ENCODE results near the gene KATNB1.
"Not testable (repeated sequence)": the region's sequence is repeated elsewhere in the genome, so short reads cannot be mapped to it uniquely, and the experiment has no call there.

Gene KATNB1

DNA sequence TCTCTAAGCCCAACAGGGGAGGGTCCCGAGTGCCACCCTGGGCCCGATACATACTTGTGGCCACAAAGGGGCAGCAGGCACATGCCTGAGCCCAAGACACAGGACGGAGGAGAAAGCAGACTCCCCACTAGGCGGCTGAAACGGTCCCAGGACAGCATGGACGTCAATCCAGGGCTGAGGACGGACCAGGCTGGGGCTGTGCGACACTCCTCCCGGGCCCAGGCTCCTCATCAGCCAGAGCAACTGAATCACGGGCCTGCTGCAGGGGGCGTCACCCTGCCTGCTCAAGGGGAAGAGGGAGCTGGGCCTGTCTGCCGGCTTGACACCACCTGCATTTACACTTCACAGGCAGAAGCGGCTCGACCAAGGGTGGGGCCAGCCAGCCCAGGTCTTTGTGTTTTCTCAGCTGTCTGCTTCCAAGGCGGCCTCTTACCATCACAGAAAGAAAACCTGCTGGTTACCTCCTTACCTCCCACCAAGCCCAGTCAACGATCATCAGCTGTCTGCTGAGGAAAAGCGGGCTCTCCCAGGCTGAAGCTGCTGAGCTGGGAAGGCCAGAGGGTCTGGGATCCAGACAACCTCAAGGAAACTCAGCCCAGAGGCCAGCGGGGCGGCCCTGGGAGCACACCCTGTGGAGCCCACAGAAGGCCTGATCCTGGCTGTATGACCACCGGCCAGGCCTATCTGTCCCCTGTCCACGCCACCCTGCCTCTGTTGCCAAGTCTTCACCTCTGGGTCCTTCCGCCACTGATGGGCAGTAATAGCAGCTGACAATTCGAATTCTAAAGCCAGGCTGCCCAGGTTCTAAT, 40.3 kb downstream of the KATNB1 start:
- DNase-seq = no peak

DNA sequence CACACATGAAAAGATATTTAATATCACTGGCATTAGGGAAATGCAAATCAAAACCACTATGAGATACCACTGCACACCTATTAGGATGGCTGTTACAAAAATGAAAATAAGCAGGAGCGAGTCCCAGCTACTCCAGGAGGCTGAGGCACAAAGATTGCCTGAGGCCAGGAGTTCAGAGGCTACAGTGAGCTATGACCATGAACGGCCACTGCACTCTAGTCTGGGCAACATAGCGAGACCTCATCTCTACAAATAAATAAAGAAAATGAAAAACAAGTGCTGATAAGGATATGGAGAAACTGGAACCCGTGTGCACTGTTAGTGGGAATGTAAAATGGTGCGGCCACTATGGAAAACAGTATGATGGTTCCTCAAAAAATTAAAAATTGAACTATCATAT, 43.1 kb downstream of the KATNB1 start:
- DNase-seq = no peak

DNA sequence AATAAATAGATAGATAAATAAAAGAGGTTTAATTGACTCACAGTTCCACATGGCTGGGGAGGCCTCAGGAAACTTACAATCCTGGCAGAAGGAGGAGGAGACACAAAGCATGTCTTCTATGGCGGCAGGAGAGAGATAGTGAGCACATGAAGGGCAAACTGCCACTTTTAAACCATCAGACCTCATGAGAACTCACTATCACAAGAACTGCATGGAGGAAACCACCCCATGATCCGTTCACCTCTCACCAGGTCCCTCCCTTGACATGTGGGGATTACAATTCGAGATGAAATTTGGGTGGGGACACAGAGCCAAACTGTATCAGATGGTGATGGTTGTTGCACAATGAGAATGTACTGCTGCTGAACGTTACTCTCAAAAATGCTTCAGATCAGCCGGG, 44.3 kb downstream of the KATNB1 start:
- not testable (repeated sequence) for DNase-seq

DNA sequence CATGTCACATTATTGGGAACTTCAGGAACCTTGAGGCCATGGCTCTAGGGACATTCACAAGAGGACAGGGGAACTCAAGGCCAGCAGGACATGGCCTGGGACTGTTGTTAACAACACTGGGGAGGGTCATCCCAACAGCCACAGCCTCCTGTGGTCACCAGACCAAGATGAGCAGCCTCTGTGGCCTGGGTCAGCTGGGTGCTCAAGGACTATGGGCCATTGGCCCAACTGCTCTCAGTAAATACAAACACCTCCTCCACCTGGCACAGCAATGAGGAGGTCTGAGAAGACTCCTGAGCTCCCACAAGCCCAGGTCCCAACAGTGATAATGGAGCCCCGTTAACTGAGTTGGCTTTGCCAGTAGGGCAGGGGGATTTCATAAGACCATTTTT, 45.8 kb downstream of the KATNB1 start:
- no peak for DNase-seq

DNA sequence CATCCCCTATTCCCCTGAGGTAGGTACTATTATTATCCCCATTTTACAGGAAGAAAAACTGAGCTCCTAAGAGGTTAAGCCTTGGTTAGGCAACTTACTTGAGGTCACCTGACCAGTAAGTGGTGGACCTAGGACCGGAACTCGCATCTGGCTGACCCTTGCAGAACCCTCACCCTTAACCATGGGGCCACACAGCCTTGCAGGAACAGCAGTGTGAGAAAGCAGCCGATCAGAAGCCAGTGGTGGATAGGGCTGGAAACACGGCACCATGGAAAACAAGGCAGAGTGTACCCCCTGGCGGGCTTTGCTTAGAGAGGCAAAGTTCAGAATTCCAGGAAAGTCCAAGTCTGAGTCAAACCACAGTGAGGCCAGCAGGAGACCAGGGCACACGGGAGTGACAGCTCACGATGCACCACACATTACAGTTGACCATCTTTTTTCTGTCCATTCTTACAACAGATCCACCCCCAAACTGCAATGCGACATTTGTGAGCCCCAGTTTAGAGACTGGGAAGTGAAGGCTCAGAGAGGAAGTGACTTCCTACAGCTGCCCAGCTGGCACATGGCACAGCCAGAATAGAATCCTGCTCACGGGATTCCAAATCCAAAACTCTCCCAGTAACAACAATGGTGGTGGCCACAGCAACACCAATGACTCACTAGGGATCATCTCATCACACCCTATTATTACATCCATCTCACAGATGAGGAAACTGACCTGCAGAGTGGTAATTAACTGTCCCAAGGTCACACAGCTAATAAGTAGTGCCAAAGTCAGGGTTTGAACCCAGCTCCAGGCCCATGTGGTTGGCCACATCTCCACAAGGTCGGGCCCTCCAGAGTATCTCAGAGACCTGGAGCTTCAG, 46.4 kb downstream of the KATNB1 start:
- no peak for DNase-seq

DNA sequence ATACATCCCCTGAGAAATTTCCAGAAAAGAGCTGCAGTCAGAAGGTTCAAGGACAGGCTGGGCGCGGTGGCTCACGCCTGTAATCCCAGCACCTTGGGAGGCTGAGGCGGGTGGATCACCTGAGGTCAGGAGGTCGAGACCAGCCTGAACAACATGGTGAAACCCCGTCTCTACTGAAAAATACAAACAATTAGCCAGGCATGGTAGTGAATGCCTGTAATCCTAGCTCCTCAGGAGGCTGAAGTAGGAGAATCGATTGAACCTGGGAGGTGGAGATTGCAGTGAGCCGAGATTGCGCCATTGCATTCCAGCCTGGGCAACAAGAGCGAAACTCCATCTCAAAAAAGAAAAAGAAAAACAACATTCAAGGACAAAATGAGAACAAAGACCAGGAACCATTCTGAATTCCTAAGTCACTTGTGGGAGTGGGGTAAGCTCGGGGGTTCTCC, 47.1 kb downstream of the KATNB1 start:
- not testable (repeated sequence) for DNase-seq

DNA sequence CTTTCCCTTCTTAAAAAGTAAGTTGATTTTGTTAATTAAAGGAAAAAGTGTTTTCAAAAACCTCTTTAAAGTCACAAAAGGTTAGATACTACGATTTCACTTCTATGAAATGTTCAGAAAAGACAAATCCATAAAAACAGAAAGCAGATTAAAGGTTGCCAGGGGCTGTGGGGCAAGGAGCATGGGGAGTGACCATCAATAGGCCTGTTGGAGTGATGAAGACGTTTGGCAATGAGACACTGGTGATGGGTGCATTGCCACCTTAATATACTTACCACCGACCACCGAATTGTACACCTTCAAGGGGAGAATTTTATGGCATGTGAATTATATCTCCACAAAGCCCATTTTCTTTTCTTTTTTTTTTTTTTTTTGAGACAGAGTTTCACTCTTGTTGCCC, 47.5 kb downstream of the KATNB1 start:
- DNase-seq = no peak

DNA sequence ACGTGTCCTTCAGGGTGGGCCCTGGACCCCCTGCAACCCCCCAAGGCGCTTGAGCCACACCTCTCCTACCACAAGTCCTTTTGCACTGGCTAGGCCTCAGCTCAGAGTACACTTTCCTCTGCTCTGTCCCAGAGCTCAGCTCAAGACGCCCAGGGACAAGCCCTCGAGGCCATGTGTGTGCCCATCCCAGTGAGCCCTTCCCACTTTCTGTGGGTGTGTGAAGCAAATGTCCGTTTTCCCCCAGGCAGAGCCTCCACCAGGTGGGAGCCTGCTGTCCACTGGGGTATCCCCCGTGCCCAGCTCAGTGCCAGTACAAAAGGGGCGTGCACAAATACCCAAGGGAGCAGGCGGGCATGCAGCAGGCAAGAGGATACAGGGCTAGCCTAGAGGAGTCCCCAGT, 48.3 kb downstream of the KATNB1 start:
- no peak for DNase-seq

DNA sequence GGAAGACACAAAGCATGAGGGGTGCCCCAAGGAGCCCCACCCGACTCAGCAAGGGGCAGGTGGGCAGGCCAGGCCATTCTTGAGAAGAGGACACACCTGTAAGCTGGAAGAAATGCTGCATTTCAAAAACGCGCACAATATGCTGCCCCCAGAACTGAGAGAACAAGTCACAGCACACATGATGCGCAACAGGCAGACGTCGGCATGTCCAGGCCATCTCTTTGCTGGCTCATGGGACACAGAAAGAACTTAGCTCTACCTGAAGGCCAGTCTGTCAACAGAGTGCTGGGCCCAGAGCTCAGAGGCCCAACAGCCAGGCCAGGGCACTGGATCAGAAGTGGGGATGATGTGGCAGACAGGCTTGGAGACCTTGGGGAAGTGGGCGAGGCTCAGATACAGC, 48.8 kb downstream of the KATNB1 start:
- no peak for DNase-seq

DNA sequence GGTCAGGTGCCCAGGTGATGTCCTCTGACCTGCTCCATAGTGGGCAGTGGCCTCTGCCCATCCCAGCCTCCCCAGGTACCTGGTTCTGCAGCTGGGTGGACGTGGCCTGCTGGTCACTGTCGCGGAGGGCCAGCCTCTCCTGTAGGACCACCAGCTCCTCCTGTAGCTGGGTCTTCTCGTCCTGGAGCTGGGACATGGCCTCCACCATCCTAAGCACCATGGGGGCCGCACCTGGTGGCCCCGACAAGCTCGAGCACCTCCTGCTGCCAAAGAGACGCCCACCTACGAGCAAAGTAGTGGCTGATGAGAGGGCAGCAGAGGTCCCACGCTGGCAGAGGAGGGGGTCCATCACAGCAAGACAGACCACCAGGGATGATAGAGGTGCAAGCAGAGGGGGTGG, 49.8 kb downstream of the KATNB1 start:
- DNase-seq = no peak

DNA sequence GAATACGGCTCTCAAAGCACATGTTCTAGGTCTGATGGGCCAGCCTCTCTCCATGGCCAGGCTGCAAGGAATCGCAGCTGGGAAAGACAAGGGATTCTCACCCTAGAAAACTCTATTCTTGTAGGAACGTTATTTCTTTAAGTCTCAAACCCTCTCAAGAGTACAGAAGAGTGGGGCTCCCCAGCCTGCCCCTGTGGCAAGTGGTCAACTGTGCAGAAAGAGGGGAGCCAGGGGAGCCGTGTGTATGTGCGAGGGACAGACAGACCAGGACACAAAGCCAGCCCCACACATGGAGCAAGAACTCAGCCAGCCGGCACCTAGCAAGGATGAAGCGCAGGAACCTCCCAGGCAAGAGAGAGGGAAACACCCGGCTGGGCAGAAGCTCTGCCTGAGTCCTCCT, 50.4 kb downstream of the KATNB1 start:
- no peak for DNase-seq

DNA sequence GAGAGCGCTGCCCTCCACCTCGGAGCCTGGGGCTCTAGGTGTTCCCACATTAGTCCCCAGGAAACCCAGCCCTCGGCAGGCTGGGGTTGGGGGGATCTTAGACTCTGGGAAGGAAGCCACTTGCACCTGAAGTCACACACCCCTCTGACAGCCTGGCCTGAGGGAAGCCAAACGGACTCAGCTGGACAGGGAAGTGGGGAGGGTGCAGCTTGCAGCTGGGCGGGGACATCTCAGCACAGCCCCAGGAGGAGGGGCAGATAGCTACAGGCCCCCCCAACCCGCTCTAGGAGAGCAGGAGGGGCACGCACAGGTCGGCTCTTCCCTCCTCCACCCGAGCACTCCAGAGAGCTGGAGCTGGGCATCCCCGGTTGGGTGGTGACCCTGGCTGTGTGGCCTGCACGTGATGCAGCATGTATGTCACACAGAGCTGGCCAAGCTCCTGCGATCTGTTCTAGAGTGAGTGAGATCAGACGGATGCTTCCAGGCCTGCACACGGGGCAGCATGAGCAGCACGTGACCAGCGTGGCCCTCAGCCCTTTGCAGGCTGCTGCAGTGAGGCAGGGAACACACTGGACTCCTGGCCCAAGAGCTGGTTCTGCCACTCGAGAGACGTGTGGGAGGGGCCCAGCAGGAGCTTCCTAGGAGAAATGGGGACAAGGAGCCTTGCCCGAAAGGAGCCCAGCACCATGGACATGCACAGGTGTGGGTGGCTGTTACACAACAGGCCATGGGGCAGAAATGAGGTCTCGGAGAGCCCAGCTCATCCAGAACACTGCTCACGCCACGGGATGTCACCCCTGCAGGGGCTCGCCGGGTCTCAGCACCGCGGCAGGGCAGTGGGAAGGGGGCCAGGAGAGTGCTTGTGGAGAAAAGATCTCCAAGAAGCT, 51.3 kb downstream of the KATNB1 start:
- DNase-seq = no peak

DNA sequence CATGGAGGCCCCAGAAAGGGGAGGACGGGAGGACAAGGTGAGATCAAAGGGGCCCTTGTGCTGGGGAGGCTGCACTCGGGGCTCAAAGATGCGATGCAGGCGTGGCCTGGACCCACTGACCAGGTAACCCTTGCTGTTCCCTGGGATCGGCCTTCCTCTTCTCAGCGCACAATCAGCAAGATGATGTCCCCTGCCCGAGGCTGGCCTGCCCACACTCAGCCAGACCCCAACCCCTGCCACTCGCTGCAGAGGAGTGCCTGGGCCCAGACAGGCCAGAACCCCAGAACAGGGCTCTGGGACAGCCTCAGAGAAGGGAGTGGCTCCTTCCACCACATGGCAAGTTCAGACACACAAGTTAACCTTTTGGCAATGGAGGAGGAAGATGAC, 51.9 kb downstream of the KATNB1 start:
- DNase-seq = no peak

DNA sequence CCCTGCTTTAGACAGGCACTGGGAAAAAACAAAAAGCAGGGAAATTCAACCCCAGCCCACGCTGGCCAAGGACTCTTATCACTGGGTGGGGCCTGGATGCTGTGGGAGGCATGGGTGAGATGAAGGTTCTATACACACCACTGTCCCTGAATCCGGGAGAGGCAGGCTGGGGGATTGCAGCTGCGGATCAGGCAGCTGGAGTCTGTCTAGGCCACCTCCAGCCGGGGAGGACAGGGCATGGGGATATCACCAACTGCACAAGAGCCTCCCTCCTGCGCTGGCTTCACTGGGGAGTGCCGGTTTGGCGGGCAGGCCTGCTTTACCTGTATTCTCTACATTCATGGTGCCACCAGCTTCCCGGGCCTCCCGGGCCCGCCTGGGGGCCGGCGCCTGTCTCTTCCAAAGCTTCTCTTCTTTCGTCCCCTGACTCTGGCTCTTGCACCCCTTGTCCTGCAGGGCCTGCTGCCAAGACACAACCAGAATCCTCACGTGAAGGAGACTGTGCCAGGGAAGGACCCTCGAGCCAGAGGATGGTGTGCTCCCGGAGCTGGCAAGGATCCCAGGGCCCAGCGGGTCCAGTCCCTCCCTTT, 52.8 kb downstream of the KATNB1 start:
- no peak for DNase-seq

DNA sequence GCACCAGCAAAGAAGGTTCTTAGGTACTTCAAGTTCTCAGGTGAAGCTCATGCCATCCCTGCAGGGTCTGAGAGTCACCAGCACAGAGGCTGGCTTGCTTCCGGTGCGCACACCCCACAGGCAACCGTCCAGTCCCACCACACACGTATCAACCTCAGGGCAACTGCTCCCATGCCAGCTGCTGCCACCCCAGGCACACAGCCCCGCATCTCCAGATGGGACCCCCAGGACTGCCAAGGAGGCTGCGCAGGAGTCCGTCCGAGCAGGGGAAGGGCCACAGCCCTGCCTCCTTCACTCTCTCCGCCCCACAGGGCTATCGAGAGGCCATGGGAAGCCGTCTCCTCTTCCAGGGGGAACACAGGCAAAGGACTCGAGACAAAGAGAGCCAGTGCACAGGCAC, 53.4 kb downstream of the KATNB1 start:
- no peak for DNase-seq

DNA sequence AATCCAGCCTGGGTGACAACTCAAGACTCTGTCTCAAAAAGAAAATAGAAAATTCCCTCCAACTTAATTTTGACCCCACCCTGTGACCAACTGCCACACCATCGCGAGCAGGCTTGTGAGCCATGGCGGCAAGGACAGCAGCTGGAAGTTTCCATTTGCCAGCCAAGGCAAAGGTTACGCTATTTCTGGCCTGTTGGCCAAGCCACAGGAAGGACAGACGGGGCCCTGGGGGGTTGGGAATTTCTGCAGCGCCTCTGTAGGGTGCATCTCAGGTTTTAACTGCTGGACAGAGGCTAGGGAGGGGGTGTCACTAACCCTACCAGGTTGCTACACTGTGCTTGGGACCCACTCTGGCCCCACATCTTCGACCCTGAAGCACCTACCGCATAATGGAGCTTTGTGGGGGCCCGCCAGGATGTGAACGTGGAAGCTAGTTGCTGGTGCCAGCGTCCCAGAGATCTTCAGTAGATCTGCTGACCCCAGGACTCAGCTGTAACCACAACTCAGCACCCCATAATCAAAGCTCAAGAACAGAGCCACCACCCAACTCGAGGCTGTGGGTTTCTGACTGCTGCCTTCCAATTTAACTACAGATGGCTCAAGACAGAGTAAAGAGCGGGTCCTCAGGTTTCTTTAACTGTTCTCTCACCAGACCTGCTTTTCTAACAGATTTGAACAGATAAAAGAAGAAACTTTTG, 55.8 kb downstream of the KATNB1 start:
- DNase-seq = no peak

DNA sequence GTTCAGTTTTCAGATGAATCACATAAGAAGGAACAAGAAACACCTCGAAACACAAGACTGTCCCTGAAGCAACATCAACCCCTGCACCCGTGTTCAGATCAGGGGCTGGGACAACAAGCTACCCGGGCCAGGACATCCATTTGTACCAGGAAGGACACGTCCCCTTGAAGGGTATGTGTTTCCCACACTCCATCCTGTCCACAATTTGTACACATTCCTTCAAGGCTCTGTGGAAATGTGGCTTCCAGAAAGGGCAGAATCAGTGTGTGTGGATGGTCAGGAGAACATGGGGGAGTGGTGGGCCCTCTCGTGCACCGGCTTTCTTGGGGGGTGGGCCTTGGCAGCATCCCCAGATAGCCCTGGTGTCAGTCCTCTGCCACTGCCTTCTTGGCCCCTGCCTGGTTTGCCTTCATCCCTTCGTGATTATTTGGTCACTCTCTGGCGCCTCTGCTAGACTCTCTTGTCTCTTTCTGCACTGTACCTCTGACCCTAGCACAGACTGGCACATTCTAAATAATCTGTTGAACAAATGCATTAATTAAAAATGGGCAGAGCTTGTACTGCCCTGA, 56.4 kb downstream of the KATNB1 start:
- no peak for DNase-seq

DNA sequence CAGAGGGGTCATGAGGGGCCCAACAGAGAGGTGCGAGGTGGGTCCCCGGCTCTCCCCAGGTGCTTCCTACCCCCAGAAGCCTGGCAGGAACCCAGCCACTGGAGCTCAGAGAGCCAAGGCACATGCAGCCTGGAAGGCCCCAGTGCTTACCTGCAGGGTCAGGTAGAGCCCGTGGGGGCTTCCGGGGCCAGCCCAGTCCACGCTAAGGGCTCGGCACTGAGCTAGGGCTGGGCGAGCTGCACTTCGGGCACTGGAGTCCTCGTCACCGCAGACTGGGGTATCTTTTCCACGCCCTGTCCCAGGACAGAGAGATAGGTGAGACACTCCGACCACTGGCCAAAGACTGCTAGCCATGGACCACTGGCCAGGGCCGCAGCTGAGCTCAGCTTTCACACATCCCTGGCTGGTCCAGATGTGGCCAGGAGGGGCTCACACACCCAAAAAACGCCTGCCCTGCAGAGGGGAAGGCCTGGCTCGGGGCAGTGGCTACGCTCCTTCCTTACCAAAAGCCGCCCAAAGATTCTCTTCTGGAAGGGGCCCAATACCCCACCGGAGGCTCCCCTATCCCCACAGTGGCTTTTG, 59.4 kb downstream of the KATNB1 start:
- DNase-seq = no peak

DNA sequence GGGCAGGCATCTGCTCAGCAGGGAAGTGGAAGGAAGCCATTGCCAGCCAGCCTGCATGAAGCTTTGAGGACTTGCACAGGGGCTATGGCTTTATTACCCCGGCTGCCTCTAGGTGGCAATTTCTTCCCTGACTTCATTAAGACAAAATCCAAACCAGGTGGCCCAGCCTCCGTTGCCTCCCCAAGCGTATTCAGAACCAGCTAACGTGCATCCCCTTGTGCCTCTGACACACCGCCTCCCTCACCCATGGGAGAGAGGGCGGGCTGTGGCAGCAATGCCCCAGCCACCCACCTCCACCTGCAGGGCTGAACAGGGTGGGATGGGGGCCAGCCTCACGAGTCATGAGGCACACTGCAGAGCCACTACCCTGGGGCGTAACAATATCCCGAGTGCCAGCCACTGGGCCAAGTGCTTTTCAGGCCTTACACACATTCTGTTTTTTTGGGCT, 59.9 kb downstream of the KATNB1 start:
- peak; percentile 51 for DNase-seq

DNA sequence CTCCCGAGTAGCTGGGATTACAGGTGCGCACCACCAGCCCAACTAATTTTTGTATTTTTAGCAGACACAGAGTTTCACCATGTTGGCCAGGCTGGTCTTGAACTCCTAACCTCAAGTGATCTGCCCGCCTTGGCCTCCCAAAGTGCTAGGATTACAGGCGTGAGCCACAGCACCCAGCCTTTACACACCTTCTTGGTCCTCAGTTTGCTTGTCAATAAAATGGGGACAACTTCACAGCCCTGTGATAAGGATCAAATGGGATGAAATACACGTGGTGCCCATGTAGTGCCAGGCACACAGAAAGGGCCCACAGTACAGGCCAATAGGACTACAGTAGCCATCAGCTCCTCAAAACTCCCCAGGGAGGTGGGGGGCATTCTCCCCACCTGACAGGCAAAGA, 60.4 kb downstream of the KATNB1 start:
- DNase-seq = not testable (repeated sequence)

DNA sequence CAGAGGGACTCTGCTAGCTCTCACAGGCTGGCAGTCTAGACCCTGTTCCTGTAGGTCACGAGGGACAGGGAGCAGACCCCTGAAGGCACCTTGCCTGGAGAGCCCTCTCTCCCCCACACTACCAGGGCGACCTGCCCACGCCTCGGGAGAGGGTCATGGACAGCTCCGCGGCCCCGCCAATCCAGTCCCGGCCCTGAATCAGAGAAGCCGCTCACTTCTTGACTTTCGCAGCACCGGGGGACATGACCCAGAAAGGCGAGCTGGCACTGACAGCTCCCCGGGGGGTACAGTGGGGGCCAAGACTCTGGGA, 61.6 kb downstream of the KATNB1 start:
- DNase-seq = no peak
